SK-N-MC (cell line): Measurements from ENCODE around the gene RAD21L1.

Experiments
- EZH2 ChIP-seq: fragments of 200-600 bp; sonication (generic); IDR thresholded peaks from one replicate; pipeline ENCODE4 v1.6.1; 2017; ENCODE audit warnings: antibody characterized with exemption
- FOXP2 ChIP-seq: optimal IDR thresholded peaks from 2 replicates; pipeline ENCODE3; 2011; ENCODE audit warnings: mild to moderate bottlenecking, moderate library complexity; ENCODE audit not compliant: insufficient read depth; ENCODE audit errors: extremely low read length, control extremely low read depth
- POLR2AphosphoS5 ChIP-seq: IDR thresholded peaks from 2 replicates; pipeline ENCODE4 v1.6.1; 2012; ENCODE audit warnings: mild to moderate bottlenecking, low read depth, low read length, borderline replicate concordance

DNA sequence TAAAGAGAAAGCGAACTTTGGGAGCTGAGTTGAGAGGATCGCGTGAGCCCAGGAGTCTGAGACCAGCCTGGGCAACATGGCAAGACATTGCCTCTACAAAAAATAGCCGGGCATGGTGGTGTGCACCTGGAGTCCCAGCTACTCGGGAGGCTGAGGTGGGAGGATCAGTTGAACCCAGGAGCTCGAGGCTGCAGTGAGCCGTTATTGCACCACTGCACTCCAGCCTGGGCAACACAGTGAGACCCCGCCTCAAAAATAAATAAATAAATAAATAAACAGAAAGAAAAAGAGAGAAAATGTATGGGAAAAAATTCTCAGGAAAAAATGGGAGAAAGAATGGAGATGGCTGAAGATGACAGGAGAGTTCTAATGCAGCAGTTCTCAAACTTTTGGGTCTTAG, 20.0 kb upstream of the RAD21L1 start:
- TF ChIP-seq EZH2 (no peak), POLR2AphosphoS5 (no peak), FOXP2 (no peak)
